ENCODE results near the gene SLAMF9.

The SLAMF9 gene

DNA sequence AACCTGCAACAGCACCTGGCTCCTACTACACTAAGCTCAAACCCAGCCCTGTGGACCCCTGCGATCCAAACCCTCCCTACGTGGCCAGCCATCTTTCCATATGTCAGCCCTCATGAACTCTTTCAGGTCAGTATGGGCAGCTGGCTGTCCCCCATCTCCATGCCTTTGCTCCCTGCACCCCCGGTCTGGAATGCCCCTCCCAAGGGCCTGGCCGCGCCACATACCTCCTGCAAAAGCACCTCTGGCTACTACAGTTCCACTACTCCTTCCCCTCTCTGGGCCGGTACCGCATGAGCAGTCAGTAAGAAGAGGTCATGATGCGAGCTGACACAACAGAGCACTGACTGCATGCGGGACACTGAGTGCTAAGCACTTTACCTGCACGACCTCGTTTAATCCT, 18.7 kb downstream of the SLAMF9 start:
- H3K27me3 ChIP-seq (ENCODE audit: control insufficient read depth, insufficient read depth, low read length, poor library complexity, severe bottlenecking) = no peaks in the 10 kb centered on the region
- H3K27ac ChIP-seq (ENCODE audit: insufficient read depth, low read depth, low read length, poor library complexity, severe bottlenecking) = no peak overlapping the region
- WGBS, 2 experiments = 95 to 96% methylated on average over 11 of the region's 11 CpGs
- H3K4me3 ChIP-seq (ENCODE audit: insufficient read depth, low read depth, low read length) = no peak overlapping the region
- peaks cover 11% of the 10 kb centered on the region for H3K36me3 ChIP-seq (ENCODE audit: control insufficient read depth, insufficient read depth, low read length)
- peaks cover 26% of the 10 kb centered on the region for H3K4me1 ChIP-seq (ENCODE audit: control insufficient read depth, insufficient read depth, low read length)
- H3K9me3 ChIP-seq (ENCODE audit: control insufficient read depth, low read length) = no peaks in the 10 kb centered on the region

DNA sequence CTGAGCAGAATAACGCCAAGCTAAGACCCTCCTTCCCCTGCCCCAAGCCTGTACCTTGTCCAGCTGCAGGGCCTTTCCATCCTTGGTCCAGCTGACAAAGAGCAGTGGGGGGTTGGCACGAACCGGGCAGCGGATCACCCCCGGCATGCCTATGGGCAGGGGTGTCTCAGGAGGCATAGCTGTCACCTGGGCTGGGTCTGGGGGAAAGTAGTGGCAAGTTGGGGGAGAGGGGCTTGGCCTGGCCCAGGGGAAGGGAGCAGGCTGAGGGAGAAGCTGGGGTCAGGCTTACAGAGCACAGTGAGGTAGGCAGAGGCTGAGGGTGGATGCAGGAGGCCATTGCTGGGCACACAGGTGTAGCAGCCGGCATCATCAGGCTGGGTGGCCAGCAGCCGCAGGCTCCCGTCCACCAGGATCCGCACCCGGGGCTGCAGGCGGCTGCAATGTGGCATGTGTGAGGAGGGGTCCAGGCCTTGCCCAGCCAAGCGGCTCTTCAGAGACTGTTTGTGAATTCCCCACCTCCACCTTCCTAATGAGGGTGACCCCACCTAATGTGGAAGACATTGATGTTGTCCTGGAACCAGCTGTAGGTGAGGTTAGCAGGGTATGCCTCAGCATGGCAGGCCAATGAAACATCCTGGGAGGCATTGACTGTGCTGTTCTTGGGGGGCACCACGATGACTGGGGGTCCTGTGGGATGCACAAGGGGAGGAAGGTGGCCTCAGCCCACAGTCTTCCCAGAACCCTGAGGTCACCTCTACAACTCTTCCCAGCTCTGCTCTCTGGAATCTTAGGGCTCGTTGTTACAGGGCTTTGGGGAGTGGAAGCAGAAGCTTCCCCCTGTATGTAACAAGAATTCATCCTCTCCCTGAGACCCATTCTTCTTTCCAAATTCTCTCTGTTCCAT, 19.6 kb downstream of the SLAMF9 start:
- Histone ChIP-seq H3K9me3 (ENCODE audit: control insufficient read depth, low read length) (no peaks in the 10 kb centered on the region), H3K4me3 (ENCODE audit: insufficient read depth, low read depth, low read length) (no peak overlapping the region), H3K36me3 (ENCODE audit: control insufficient read depth, insufficient read depth, low read length) (peaks cover 15% of the 10 kb centered on the region), H3K4me1 (ENCODE audit: control insufficient read depth, insufficient read depth, low read length) (peaks cover 23% of the 10 kb centered on the region), H3K27me3 (ENCODE audit: control insufficient read depth, insufficient read depth, low read length, poor library complexity, severe bottlenecking) (no peaks in the 10 kb centered on the region), H3K27ac (ENCODE audit: insufficient read depth, low read depth, low read length, poor library complexity, severe bottlenecking) (no peak overlapping the region)
- 96 to 97% methylated on average over 14 of the region's 14 CpGs for WGBS, 2 experiments

DNA sequence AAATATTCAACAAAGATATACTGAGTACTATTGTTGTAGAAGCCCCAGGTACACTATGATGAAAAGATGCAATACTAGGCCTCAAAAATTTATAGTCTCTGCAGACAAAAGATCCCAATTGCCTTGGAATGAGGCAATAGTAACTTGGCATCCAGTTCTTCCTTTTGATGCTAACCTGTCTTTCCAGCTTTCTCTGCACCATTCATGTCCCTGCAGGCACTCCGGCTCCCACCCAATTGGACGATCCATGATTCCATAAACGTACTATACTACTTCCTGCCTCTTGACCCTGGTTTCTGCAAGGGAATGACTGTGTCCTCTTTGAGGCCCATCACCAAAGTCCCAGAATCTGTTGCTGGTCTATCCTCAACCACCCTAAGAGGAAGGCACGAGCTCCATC, 20.7 kb downstream of the SLAMF9 start:
- 94 to 97% methylated on average over 4 of the region's 4 CpGs for WGBS, 2 experiments
- H3K4me1 ChIP-seq (ENCODE audit: control insufficient read depth, insufficient read depth, low read length) = peaks cover 20% of the 10 kb centered on the region
- H3K27me3 ChIP-seq (ENCODE audit: control insufficient read depth, insufficient read depth, low read length, poor library complexity, severe bottlenecking) = no peaks in the 10 kb centered on the region
- H3K36me3 ChIP-seq (ENCODE audit: control insufficient read depth, insufficient read depth, low read length) = peaks cover 17% of the 10 kb centered on the region
- no peak overlapping the region for H3K27ac ChIP-seq (ENCODE audit: insufficient read depth, low read depth, low read length, poor library complexity, severe bottlenecking)
- H3K4me3 ChIP-seq (ENCODE audit: insufficient read depth, low read depth, low read length) = no peak overlapping the region
- no peaks in the 10 kb centered on the region for H3K9me3 ChIP-seq (ENCODE audit: control insufficient read depth, low read length)

DNA sequence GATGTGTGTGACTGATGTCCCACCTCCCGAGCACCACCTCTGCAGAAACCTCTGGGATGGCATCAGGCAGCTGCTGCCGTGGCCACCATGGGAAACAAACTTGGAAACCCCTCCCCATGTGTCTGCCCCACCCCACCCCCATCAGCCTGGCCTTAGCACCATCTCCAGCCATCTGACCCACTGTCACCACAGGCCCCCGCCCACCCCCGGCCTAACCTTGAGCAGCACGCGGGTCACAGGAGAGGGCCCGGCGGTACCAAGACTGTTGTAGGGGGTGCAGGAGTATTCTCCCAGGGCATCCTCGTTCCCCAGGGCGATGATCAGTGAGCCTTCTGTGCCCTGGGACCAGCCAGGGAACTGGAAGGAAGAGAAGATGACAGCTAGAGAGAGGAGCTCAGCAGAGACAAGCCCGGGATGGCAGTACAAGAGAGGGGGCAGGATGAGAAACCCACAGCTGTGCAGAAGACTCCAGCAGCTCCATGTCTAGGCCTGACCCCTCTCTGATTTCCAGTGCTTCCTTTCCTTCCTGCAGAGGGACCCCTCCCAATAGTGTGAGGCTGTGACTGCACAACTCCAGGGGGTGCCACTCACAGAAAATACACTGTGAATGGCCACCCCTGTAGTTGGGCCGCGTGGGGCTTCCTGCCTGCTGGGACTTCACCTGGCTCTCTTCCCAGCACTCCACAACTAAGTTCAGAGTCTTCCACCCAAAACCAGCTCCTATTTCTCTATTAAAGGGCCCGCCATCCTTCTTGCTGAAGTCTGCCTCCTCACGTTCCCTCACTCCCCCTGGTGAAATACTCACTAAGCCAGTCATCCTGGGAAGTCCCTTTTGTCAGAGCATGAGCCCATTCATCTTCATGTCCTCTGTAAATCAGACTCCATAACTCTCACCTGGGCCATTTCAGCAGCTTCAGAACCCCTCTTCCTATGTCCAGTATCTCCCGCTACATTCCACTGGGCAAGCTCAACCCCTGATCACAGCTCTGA, 21.4 kb downstream of the SLAMF9 start:
- 88 to 90% methylated on average over 16 of the region's 16 CpGs for WGBS, 2 experiments
- no peak overlapping the region for H3K4me3 ChIP-seq (ENCODE audit: insufficient read depth, low read depth, low read length)
- H3K4me1 ChIP-seq (ENCODE audit: control insufficient read depth, insufficient read depth, low read length) = peaks cover 14% of the 10 kb centered on the region
- H3K9me3 ChIP-seq (ENCODE audit: control insufficient read depth, low read length) = no peaks in the 10 kb centered on the region
- H3K27me3 ChIP-seq (ENCODE audit: control insufficient read depth, insufficient read depth, low read length, poor library complexity, severe bottlenecking) = no peaks in the 10 kb centered on the region
- no peak overlapping the region for H3K27ac ChIP-seq (ENCODE audit: insufficient read depth, low read depth, low read length, poor library complexity, severe bottlenecking)
- peaks cover 22% of the 10 kb centered on the region for H3K36me3 ChIP-seq (ENCODE audit: control insufficient read depth, insufficient read depth, low read length)

DNA sequence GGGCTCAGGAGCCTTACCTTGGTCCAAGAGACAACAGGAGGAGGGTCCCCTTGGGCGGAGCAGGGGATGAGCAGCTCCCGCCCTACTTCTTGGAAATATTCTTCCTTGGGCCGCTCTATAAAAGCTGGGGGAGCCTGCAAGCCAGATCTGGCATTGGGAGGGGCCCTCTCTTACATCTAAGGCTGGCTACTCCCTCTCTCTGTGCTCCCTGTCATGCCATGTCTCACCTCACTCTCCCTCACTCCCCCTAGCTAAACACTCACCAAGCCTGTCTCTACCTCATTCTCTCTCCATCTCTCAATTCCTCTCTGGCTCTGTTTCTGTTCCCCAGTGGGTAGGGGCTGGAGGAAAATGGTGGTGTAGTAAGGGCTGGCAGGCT, 22.3 kb downstream of the SLAMF9 start:
- Histone ChIP-seq H3K4me3 (ENCODE audit: insufficient read depth, low read depth, low read length) (no peak overlapping the region), H3K9me3 (ENCODE audit: control insufficient read depth, low read length) (no peaks in the 10 kb centered on the region), H3K4me1 (ENCODE audit: control insufficient read depth, insufficient read depth, low read length) (peaks cover 6% of the 10 kb centered on the region), H3K36me3 (ENCODE audit: control insufficient read depth, insufficient read depth, low read length) (peaks cover 25% of the 10 kb centered on the region), H3K27me3 (ENCODE audit: control insufficient read depth, insufficient read depth, low read length, poor library complexity, severe bottlenecking) (no peaks in the 10 kb centered on the region), H3K27ac (ENCODE audit: insufficient read depth, low read depth, low read length, poor library complexity, severe bottlenecking) (no peak overlapping the region)
- 94% methylated on average over 3 of the region's 3 CpGs for WGBS, 2 experiments

DNA sequence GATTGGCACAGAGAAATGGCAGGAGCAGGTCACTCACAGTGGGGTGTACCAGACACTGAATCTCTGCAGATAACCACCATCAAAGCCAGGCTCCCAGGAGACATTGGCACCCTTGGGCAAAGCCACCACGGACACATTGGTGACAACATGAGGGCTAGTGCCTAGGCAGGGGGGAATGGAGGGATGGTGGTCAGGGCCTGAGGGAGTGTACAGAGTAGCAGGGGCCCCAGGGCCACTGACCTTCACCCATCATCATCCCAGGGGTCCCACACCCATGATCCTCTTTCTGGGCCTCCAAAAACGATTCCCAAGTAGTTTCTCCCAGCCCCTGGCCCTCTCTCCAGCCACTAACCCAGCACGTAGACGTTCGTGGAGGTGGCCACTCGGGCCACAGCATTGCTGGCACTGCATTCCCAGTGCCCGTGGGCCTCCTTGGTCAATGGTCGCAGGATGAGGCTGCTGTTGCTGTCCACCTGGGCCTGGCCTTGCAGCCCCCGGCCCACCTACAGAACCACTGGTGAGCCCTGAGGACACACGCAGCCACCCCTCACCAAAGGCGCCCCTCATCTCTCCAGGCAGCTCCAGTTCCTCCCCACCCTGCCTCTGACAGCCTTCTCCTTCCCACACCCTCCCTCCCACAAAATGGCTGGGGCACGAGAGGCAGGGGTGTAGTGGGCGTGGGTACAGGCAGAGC, 22.8 kb downstream of the SLAMF9 start:
- H3K9me3 ChIP-seq (ENCODE audit: control insufficient read depth, low read length) = no peaks in the 10 kb centered on the region
- WGBS, 2 experiments = 91 to 92% methylated on average over 13 of the region's 13 CpGs
- H3K36me3 ChIP-seq (ENCODE audit: control insufficient read depth, insufficient read depth, low read length) = peaks cover 25% of the 10 kb centered on the region
- H3K4me1 ChIP-seq (ENCODE audit: control insufficient read depth, insufficient read depth, low read length) = peaks cover under 1% of the 10 kb centered on the region
- no peak overlapping the region for H3K27ac ChIP-seq (ENCODE audit: insufficient read depth, low read depth, low read length, poor library complexity, severe bottlenecking)
- H3K4me3 ChIP-seq (ENCODE audit: insufficient read depth, low read depth, low read length) = no peak overlapping the region
- H3K27me3 ChIP-seq (ENCODE audit: control insufficient read depth, insufficient read depth, low read length, poor library complexity, severe bottlenecking) = no peaks in the 10 kb centered on the region

DNA sequence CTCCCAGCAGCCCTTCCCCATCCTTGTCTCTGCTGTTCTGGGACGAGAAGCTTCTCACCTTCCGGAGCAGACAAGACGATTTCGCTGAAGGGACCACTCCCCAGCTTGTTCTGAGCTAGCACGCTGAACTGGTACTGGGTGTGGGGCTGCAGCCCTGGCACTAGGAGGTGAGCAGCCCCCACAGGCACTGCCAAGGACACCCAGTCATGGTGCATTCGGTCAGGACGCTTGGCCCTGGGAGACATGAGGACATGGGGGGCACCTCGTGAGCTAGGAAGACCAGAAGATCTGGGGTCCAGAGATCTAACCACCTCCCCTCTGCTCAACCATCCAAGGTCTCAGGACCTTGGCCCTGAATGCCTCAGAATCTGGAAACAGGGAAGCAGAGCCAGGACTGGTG, 23.4 kb downstream of the SLAMF9 start:
- 93 to 96% methylated on average over 8 of the region's 8 CpGs for WGBS, 2 experiments
- no peaks in the 10 kb centered on the region for H3K27me3 ChIP-seq (ENCODE audit: control insufficient read depth, insufficient read depth, low read length, poor library complexity, severe bottlenecking)
- H3K4me3 ChIP-seq (ENCODE audit: insufficient read depth, low read depth, low read length) = no peak overlapping the region
- H3K36me3 ChIP-seq (ENCODE audit: control insufficient read depth, insufficient read depth, low read length) = peaks cover 25% of the 10 kb centered on the region
- H3K4me1 ChIP-seq (ENCODE audit: control insufficient read depth, insufficient read depth, low read length) = peaks cover 2% of the 10 kb centered on the region
- H3K9me3 ChIP-seq (ENCODE audit: control insufficient read depth, low read length) = no peaks in the 10 kb centered on the region
- H3K27ac ChIP-seq (ENCODE audit: insufficient read depth, low read depth, low read length, poor library complexity, severe bottlenecking) = no peak overlapping the region

DNA sequence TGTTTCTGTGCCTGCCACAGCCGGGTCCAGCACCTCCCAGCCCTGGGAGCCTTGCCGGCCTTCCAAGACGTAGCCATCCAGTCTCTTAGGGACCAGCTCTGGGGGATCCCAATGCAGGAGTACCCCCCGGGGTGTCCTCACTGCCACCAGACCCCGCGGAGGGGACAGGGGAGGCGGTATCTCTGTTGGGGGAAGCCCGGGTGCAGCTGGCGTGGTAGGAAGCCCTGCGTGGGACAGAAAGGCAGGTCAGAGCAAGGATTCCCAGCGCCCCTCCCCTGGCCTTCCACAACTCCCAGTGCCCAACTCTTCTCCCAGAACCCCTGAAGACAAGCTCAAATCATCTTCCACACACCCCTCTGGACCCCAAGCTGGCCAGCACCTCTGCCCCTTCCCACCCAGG, 23.8 kb downstream of the SLAMF9 start:
- 93 to 94% methylated on average over 11 of the region's 11 CpGs for WGBS, 2 experiments

DNA sequence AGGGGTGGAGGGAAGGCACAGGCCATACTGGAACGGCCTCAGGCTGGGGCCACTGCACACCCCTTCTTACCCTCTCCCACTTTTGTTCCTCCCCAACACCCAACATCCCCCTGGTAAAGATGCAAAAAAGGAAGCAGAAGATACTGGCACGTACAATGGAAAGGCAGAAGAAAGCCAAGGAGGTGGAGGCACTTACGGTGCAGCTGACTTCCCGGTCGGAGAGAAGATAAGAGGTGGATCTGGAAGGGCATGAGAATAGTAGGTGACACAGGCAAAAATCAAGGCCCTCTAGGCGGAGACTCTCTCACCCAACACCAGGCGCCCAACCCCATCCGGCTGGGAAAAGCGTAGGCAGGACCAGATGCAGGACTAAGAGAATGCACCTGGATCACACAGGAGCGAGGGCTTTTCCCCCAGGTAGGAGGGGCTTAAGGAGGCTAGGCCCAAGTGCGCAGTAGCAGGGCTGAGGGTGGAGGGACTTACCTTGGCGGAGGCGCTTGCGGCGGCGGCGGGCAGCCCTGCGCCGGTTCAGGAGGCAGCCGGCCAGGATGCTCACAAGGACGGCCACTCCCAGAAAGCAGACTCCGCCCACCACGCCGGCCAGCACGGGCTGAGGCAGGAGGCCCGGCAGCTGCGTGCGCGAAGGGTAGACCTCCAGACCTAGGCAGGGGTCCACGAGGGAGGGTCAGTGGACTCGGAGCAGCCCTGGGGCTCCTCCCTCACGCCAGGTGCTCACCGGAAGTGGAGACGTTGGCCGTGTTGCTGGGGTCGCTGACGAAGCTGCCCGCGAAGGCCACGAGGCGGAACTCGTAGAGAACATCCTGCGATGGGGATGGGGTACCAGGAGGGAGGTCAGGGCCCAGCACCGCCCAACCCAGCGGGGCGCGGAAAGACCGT, 24.6 kb downstream of the SLAMF9 start:
- H3K4me1 ChIP-seq (ENCODE audit: control insufficient read depth, insufficient read depth, low read length) = peaks cover 4% of the 10 kb centered on the region
- H3K36me3 ChIP-seq (ENCODE audit: control insufficient read depth, insufficient read depth, low read length) = peaks cover 25% of the 10 kb centered on the region
- no peak overlapping the region for H3K4me3 ChIP-seq (ENCODE audit: insufficient read depth, low read depth, low read length)
- 87 to 89% methylated on average over 48 of the region's 48 CpGs for WGBS, 2 experiments
- no peaks in the 10 kb centered on the region for H3K9me3 ChIP-seq (ENCODE audit: control insufficient read depth, low read length)
- no peak overlapping the region for H3K27ac ChIP-seq (ENCODE audit: insufficient read depth, low read depth, low read length, poor library complexity, severe bottlenecking)
- peaks cover 10% of the 10 kb centered on the region for H3K27me3 ChIP-seq (ENCODE audit: control insufficient read depth, insufficient read depth, low read length, poor library complexity, severe bottlenecking)

More for the DNA sequence above, 23.8 kb downstream of the SLAMF9 start:
- peaks cover 25% of the 10 kb centered on the region for H3K36me3 ChIP-seq (ENCODE audit: control insufficient read depth, insufficient read depth, low read length)
- H3K27me3 ChIP-seq (ENCODE audit: control insufficient read depth, insufficient read depth, low read length, poor library complexity, severe bottlenecking) = peaks cover 2% of the 10 kb centered on the region
- H3K4me3 ChIP-seq (ENCODE audit: insufficient read depth, low read depth, low read length) = no peak overlapping the region
- H3K4me1 ChIP-seq (ENCODE audit: control insufficient read depth, insufficient read depth, low read length) = peaks cover 4% of the 10 kb centered on the region
- no peak overlapping the region for H3K27ac ChIP-seq (ENCODE audit: insufficient read depth, low read depth, low read length, poor library complexity, severe bottlenecking)
- no peaks in the 10 kb centered on the region for H3K9me3 ChIP-seq (ENCODE audit: control insufficient read depth, low read length)
